ENCODE results near the gene RERE. TPM values are rescaled to one million over a fixed set of nuclear protein-coding genes. Genes with fewer than 3 reads are reported as not detected.

The RERE gene
- total RNA-seq, 2 experiments from 2014 or later = 96.6 to 101 TPM

DNA sequence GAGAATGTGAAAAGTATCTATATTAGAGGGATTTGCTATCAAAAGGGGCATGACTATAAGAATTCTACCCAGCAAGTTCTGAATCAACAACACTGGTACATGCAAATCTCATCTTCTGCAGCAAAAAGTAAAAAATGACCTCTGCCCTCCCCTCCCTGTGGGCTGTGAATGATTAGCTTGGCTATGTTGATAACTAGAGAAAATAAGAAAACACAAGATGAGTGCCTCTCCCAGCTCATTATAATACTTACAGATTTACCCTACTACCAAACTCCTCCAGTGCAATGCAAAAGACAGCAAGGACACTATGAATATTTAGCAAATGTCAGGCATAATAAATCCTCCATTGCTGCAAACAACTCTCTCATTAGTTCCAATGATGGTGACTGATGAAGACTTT, 397.1 kb downstream of the RERE start:
- Mint-ChIP-seq H3K4me3 (no peak overlapping the region), H3K36me3 (ENCODE audit: low read depth) (peaks cover 26% of the 10 kb centered on the region), H3K27me3 (no peaks in the 10 kb centered on the region), H3K9me3 (no peaks in the 10 kb centered on the region), H3K27ac (no peak overlapping the region), H3K4me1 (peaks cover 39% of the 10 kb centered on the region)
- ChIA-PET POLR2A (interaction anchor here (1.3 kb wide), 1 partner anchor 10 kb away, joined by 4 read pairs; no protein-coding TSS in a partner anchor), CTCF (interaction anchor here (0.5 to 4.3 kb wide), 3 partner anchors 11 to 346 kb away, joined by 3 to 21 read pairs (median 4); no protein-coding TSS in a partner anchor)
- DNase-seq = no peak

DNA sequence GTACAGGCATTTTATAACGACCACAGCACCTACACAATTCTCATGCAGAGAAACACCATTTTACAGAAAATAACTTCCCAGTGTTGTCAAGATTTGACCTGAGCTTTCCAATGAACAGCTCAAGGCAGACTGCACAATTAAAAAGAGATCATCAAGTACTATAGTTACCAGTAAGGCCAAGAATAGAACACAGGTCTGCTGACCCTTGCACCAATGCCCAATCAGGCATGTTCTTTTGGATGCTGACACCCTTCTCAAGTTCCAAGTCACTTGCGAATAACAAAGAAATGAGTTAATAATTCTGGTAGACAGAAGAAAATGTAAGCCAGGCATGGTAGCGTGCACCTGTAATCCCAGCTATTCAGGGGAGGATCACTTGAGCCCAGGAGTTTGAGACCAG, 397.6 kb downstream of the RERE start:
- no peaks in the 10 kb centered on the region for H3K9me3 Mint-ChIP-seq
- H3K27me3 Mint-ChIP-seq = no peaks in the 10 kb centered on the region
- ChIA-PET CTCF (interaction anchor here (0.5 to 4.3 kb wide), 3 partner anchors 11 to 345 kb away, joined by 3 to 21 read pairs (median 4); no protein-coding TSS in a partner anchor), POLR2A (interaction anchor here (1.3 kb wide), 1 partner anchor 10 kb away, joined by 4 read pairs; no protein-coding TSS in a partner anchor)
- H3K4me1 Mint-ChIP-seq = peaks cover 36% of the 10 kb centered on the region
- H3K27ac Mint-ChIP-seq = no peak overlapping the region
- H3K36me3 Mint-ChIP-seq (ENCODE audit: low read depth) = peaks cover 23% of the 10 kb centered on the region
- peak overlapping the region; percentile 8 for H3K4me3 Mint-ChIP-seq
- no peak for DNase-seq

GRCh38 chr1:8419172-8419571, 398.3 kb downstream of the RERE start:
- H3K36me3 Mint-ChIP-seq (ENCODE audit: low read depth) = peaks cover 22% of the 10 kb centered on the region
- H3K4me3 Mint-ChIP-seq = no peak overlapping the region
- peaks cover 29% of the 10 kb centered on the region for H3K4me1 Mint-ChIP-seq
- DNase-seq = no peak
- H3K27me3 Mint-ChIP-seq = no peaks in the 10 kb centered on the region
- ChIA-PET POLR2A (interaction anchor here (0.8 kb wide), 1 partner anchor 10 kb away, joined by 3 read pairs; no protein-coding TSS in a partner anchor), CTCF (interaction anchor here (1.7 to 4.3 kb wide), 2 partner anchors 10 to 11 kb away, joined by 4 to 21 read pairs; no protein-coding TSS in a partner anchor)
- H3K27ac Mint-ChIP-seq = no peak overlapping the region
- H3K9me3 Mint-ChIP-seq = no peaks in the 10 kb centered on the region

DNA sequence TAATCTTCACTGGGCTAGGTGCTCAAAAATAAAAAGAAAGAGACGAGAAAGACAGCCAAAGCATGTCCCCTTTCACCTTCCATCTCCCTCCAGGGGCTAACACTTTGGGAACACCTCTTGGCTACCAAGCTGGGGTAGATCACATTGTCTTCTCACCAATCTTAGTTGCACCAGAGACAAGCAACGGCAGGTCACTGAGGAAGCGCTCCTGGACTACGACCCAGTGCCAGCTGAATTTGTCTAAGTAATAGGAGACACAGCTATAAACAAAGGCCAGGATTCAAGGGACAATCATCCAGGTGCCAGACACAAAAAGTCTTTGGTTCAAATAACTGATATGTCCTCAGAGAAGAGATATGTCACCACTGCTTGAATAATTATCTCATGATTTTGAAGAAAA, 399.1 kb downstream of the RERE start:
- Mint-ChIP-seq H3K4me1 (peaks cover 28% of the 10 kb centered on the region), H3K27me3 (no peaks in the 10 kb centered on the region), H3K4me3 (no peak overlapping the region), H3K36me3 (ENCODE audit: low read depth) (peaks cover 24% of the 10 kb centered on the region), H3K27ac (no peak overlapping the region), H3K9me3 (no peaks in the 10 kb centered on the region)
- ChIA-PET POLR2A (interaction anchor here (1.5 kb wide), 1 partner anchor 13 kb away, joined by 3 read pairs; no protein-coding TSS in a partner anchor), CTCF (interaction anchor here (0.6 to 1.6 kb wide), 4 partner anchors 9 to 12 kb away, joined by 4 to 8 read pairs (median 4); no protein-coding TSS in a partner anchor)
- no peak for DNase-seq

GRCh38 chr1:8417625-8418024, 399.8 kb downstream of the RERE start:
- H3K27ac Mint-ChIP-seq = no peak overlapping the region
- POLR2A ChIA-PET = interaction anchor here (1.0 to 1.5 kb wide), 2 partner anchors 13 to 283 kb away, joined by 3 read pairs; no protein-coding TSS in a partner anchor

GRCh38 chr1:8416881-8417280, 400.6 kb downstream of the RERE start:
- peaks cover 32% of the 10 kb centered on the region for H3K36me3 Mint-ChIP-seq (ENCODE audit: low read depth)
- H3K27ac Mint-ChIP-seq = no peak overlapping the region
- H3K27me3 Mint-ChIP-seq = no peaks in the 10 kb centered on the region
- no peaks in the 10 kb centered on the region for H3K9me3 Mint-ChIP-seq
- no peak overlapping the region for H3K4me3 Mint-ChIP-seq
- ChIA-PET POLR2A (interaction anchor here (1.0 kb wide), 1 partner anchor 284 kb away, joined by 3 read pairs; no protein-coding TSS in a partner anchor), CTCF (interaction anchor here (1.2 to 1.6 kb wide), 2 partner anchors 8 to 9 kb away, joined by 4 to 8 read pairs; no protein-coding TSS in a partner anchor)
- peaks cover 31% of the 10 kb centered on the region for H3K4me1 Mint-ChIP-seq
- DNase-seq = no peak

More at GRCh38 chr1:8417625-8418024, 399.8 kb downstream of the RERE start:
- no peak for DNase-seq
- Mint-ChIP-seq H3K27me3 (no peaks in the 10 kb centered on the region), H3K9me3 (no peaks in the 10 kb centered on the region), H3K36me3 (ENCODE audit: low read depth) (peaks cover 25% of the 10 kb centered on the region), H3K4me3 (no peak overlapping the region), H3K4me1 (peaks cover 28% of the 10 kb centered on the region)
- CTCF ChIA-PET = interaction anchor here (1.3 to 1.6 kb wide), 3 partner anchors 8 to 13 kb away, joined by 4 to 8 read pairs (median 4); no protein-coding TSS in a partner anchor

DNA sequence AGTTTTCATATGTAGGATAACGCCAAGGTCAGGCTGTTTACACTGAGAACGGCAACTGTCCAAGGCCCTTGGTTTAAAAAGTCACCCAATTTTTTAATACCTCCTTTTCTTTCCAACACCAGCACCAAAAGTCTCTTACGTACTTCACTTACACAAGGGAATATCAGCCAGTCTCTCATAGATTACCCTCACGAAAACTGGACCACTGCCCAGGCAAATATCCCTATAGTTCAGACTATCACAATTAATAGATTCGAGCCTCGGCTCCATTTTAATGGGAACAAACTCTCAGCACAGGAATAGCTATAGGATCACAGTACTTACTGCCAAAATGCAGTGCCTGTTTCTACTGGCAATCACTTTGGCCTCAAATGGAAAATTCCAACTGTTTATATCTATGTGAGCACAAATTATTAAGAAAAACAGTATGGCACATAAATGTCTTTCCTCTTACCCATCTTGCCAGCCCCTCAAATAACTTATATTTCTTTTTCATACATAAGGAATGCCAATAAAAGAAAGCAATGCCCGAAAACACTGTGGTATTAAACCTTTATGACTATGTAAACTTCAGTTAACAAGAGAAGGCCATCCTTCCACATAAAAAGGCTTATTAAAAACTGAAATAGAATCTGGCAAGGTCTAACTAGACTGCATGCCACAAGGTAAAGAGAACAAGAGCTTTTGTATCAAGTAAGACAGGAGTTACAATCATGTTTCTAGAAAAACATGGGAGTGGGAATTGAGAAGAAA, 401.7 kb downstream of the RERE start:
- H3K9me3 Mint-ChIP-seq = no peaks in the 10 kb centered on the region
- H3K27ac Mint-ChIP-seq = no peak overlapping the region
- no peak for DNase-seq
- ChIA-PET POLR2A (interaction anchor here (1.6 to 2.0 kb wide), 2 partner anchors 9 to 12 kb away, joined by 3 to 9 read pairs; no protein-coding TSS in a partner anchor), CTCF (interaction anchor here (1.2 kb wide), 1 partner anchor 8 kb away, joined by 4 read pairs; no protein-coding TSS in a partner anchor)
- H3K36me3 Mint-ChIP-seq (ENCODE audit: low read depth) = peaks cover 36% of the 10 kb centered on the region
- no peak overlapping the region for H3K4me3 Mint-ChIP-seq
- no peaks in the 10 kb centered on the region for H3K27me3 Mint-ChIP-seq
- peaks cover 35% of the 10 kb centered on the region for H3K4me1 Mint-ChIP-seq

DNA sequence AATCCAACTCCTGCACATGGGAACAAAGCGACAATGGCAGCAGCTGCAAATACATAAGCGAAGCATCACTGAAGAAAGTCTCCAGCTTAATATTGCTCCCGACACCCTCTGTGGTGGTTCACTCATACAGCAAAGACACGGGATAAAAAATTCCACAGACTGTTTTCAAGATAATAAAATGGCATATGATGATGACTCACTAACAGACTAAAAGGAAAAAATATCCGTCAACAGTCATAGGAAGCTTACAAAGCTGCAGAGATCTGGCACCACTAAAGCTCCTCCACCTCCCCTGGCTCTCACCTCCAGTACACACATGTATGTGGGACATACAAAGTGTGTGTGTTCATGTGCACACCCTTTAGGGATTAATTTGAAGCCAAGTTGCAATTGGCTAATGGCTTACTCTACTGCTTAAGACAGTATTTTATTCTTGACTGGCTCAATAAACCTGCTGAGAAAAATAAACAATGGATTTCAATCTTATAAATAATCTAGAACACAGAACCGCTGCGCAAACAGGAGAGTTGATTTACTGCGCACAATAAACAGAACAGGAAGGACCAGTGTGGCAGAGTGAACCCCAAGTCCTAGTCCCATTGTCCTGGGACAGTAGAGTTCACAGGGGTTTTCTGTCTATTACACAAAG, 405.1 kb downstream of the RERE start:
- Mint-ChIP-seq H3K9me3 (no peaks in the 10 kb centered on the region), H3K27me3 (no peaks in the 10 kb centered on the region), H3K4me3 (no peak overlapping the region), H3K36me3 (ENCODE audit: low read depth) (peaks cover 59% of the 10 kb centered on the region), H3K27ac (no peak overlapping the region), H3K4me1 (peaks cover 53% of the 10 kb centered on the region)
- ChIA-PET CTCF (no interaction called here), POLR2A (interaction anchor here (1.0 kb wide), 1 partner anchor 11 kb away, joined by 3 read pairs; no protein-coding TSS in a partner anchor)
- DNase-seq = no peak

- CTCF ChIA-PET = interaction anchor here (0.7 kb wide), 1 partner anchor 9 kb away, joined by 3 read pairs; no protein-coding TSS in a partner anchor
- Mint-ChIP-seq H3K36me3 (ENCODE audit: low read depth) (peaks cover 60% of the 10 kb centered on the region), H3K4me1 (peaks cover 55% of the 10 kb centered on the region)
Observed at GRCh38 chr1:8411803-8412182, 405.6 kb downstream of the RERE start.

GRCh38 chr1:8410791-8411190, 406.6 kb downstream of the RERE start:
- no peak overlapping the region for H3K4me3 Mint-ChIP-seq
- H3K27me3 Mint-ChIP-seq = no peaks in the 10 kb centered on the region
- no peaks in the 10 kb centered on the region for H3K9me3 Mint-ChIP-seq
- no peak for DNase-seq
- peaks cover 62% of the 10 kb centered on the region for H3K36me3 Mint-ChIP-seq (ENCODE audit: low read depth)
- ChIA-PET CTCF (interaction anchor here (1.8 to 2.4 kb wide), 3 partner anchors 12 to 264 kb away, joined by 4 to 11 read pairs (median 7); no protein-coding TSS in a partner anchor), POLR2A (interaction anchor here (1.4 to 1.7 kb wide), 2 partner anchors 11 to 13 kb away, joined by 3 to 7 read pairs; no protein-coding TSS in a partner anchor)
- H3K27ac Mint-ChIP-seq = no peak overlapping the region
- peaks cover 56% of the 10 kb centered on the region for H3K4me1 Mint-ChIP-seq

More at GRCh38 chr1:8411803-8412182, 405.6 kb downstream of the RERE start:
- POLR2A ChIA-PET = interaction anchor here (1.0 kb wide), 1 partner anchor 11 kb away, joined by 3 read pairs; no protein-coding TSS in a partner anchor
- Mint-ChIP-seq H3K27me3 (no peaks in the 10 kb centered on the region), H3K9me3 (no peaks in the 10 kb centered on the region), H3K27ac (no peak overlapping the region), H3K4me3 (no peak overlapping the region)
- DNase-seq = no peak

GRCh38 chr1:8409606-8410005, 407.8 kb downstream of the RERE start:
- Mint-ChIP-seq H3K36me3 (ENCODE audit: low read depth) (peaks cover 64% of the 10 kb centered on the region), H3K27ac (no peak overlapping the region), H3K4me3 (no peak overlapping the region), H3K27me3 (no peaks in the 10 kb centered on the region), H3K9me3 (no peaks in the 10 kb centered on the region), H3K4me1 (peaks cover 57% of the 10 kb centered on the region)
- DNase-seq = no peak
- ChIA-PET POLR2A (interaction anchor here (0.7 to 1.7 kb wide), 6 partner anchors 10 to 116 kb away, joined by 3 to 7 read pairs (median 4); no protein-coding TSS in a partner anchor), CTCF (interaction anchor here (0.6 to 2.4 kb wide), 23 partner anchors 8 to 439 kb away, joined by 3 to 21 read pairs (median 4); no protein-coding TSS in a partner anchor)

DNA sequence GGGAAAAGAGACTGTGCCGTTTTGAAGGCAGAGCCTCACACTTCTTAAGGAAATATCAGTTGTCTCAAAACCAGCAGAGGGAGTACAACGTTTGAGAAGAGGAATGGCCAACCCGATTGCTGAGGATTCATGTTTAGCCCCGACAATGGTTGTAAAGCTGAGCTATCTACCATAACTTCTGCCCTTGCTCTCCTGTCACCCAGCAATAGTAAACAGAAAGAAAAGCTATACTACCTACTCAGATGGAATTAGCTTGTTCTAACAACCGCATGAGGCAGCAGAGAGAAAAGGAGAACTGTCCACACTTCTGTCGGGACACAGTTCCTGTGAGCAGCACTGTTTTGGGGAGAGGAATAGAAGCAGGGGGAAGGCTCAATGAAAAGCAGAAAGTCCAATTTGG, 408.3 kb downstream of the RERE start:
- Mint-ChIP-seq H3K4me1 (peaks cover 61% of the 10 kb centered on the region), H3K4me3 (no peak overlapping the region), H3K27me3 (no peaks in the 10 kb centered on the region), H3K9me3 (no peaks in the 10 kb centered on the region), H3K36me3 (ENCODE audit: low read depth) (peaks cover 63% of the 10 kb centered on the region), H3K27ac (peak overlapping the region; percentile 43)
- POLR2A ChIA-PET = interaction anchor here (0.7 to 1.7 kb wide), 6 partner anchors 10 to 117 kb away, joined by 3 to 7 read pairs (median 4); no protein-coding TSS in a partner anchor
- DNase-seq = no peak
- CTCF ChIA-PET = interaction anchor here (0.6 to 2.4 kb wide), 22 partner anchors 9 to 439 kb away, joined by 3 to 21 read pairs (median 4); no protein-coding TSS in a partner anchor

Data from activated CD4-positive, alpha-beta memory T cell treated with anti-CD3 and anti-CD28 coated beads, Interleukin-2, amount 10 ng/mL, durations not matched to agents 7 days and 5 days (primary cell).